Fibroblast of the conjunctiva (primary cell): ENCODE measurements around the gene RPS26.
"Not testable (repeated sequence)": the region's sequence is repeated elsewhere in the genome, so short reads cannot be mapped to it uniquely, and the experiment has no call there.

Source experiments
- DNase-seq: peaks from one replicate; pipeline ENCODE4 v3.0.0-alpha.2; 2010; ENCODE audit warnings: low read depth

RPS26 gene

GRCh38 chr12:56041552-56042429, at the start of gene RPS26:
TSS of gene RPS26 (plus strand) at chr12:56041918. CDS start at chr12:56042167, 249 bp downstream.
- DNase-seq: peak; percentile 99

GRCh38 chr12:55993230-55993853, 48.4 kb upstream of the RPS26 start:
- DNase-seq: no peak

- no peak for DNase-seq
Observed at GRCh38 chr12:55995366-55995765, 46.4 kb upstream of the RPS26 start.

GRCh38 chr12:55996201-55996714, 45.5 kb upstream of the RPS26 start:
- DNase-seq: peak; percentile 51

- DNase-seq: peak; percentile 96
Observed at GRCh38 chr12:55996715-55997534, 44.8 kb upstream of the RPS26 start, which contains the start of gene SUOX. TSS of gene SUOX (plus strand) at chr12:55997276. CDS start at chr12:56002222, 4,946 bp downstream.

GRCh38 chr12:55997535-55997859, 44.2 kb upstream of the RPS26 start:
- no peak for DNase-seq

GRCh38 chr12:55999522-55999921, 42.2 kb upstream of the RPS26 start:
- DNase-seq: not testable (repeated sequence)

GRCh38 chr12:55999999-56000540, 41.6 kb upstream of the RPS26 start:
- DNase-seq: not testable (repeated sequence)

GRCh38 chr12:56001487-56002100, 40.1 kb upstream of the RPS26 start:
- no peak for DNase-seq

- DNase-seq: not testable (repeated sequence)
Observed at GRCh38 chr12:56003376-56003775, 38.3 kb upstream of the RPS26 start.

- DNase-seq: no peak
Observed at GRCh38 chr12:56004211-56004610, 37.5 kb upstream of the RPS26 start.

GRCh38 chr12:56007564-56008559, 33.9 kb upstream of the RPS26 start:
- DNase-seq: no peak

- no peak for DNase-seq
Observed at GRCh38 chr12:56010111-56010570, 31.6 kb upstream of the RPS26 start.

- DNase-seq: no peak
Observed at GRCh38 chr12:56011509-56012090, 30.1 kb upstream of the RPS26 start.

GRCh38 chr12:56013482-56013881, 28.2 kb upstream of the RPS26 start:
- no peak for DNase-seq

- DNase-seq: no peak
Observed at GRCh38 chr12:56014205-56014604, 27.5 kb upstream of the RPS26 start.

GRCh38 chr12:56017181-56017580, 24.5 kb upstream of the RPS26 start:
- DNase-seq: no peak

GRCh38 chr12:56018356-56018755, 23.4 kb upstream of the RPS26 start:
- DNase-seq: no peak

- peak; percentile 51 for DNase-seq
Observed at GRCh38 chr12:56020423-56021184, 21.1 kb upstream of the RPS26 start, which contains the start of gene IKZF4. TSS of gene IKZF4 (plus strand) at chr12:56021043. CDS start at chr12:56021494, 451 bp downstream.
